Endothelial cell of umbilical vein (primary cell): Measurements from ENCODE around the gene TACR1. TPM values are rescaled to one million over a fixed set of nuclear protein-coding genes. Genes with fewer than 3 reads are reported as not detected.

Experiments
- BruUV-seq: library from RNA; stranded (reverse); fragments of 400-500 nt; replicated peaks from 2 replicates; lab custom pipeline; 2021; lab: Mats Ljungman, UMichigan
- CTCF ChIA-PET: fragments of 300-600, 350-600 bp; sonication (Branson Sonifier 250); formaldehyde crosslinking; loops from one replicate; lab custom pipeline; 2021; ENCODE audit warnings: antibody characterized with exemption, inconsistent platforms; lab: Charles Lee
- POLR2A ChIA-PET: fragments of 300-600, 350-600 bp; sonication (Branson Sonifier 250); formaldehyde crosslinking; loops from one replicate; lab custom pipeline; 2021; ENCODE audit warnings: antibody characterized with exemption, inconsistent platforms; lab: Charles Lee
- DNase-seq: peaks from one replicate; pipeline ENCODE4 v3.0.0-alpha.2; 2011; ENCODE audit warnings: low read depth, low spot score
- FAIRE-seq: peaks from 2 replicates; lab custom pipeline; 2011; peaks lifted over from hg19 to GRCh38; lab: Jason Lieb, UNC
- H2AFZ ChIP-seq: 2 replicates; pipeline ENCODE4 v1.6.0; 2012; ENCODE audit warnings: low read depth, low read length, control low read depth, inconsistent platforms
- H3K27ac ChIP-seq: 2 replicates; pipeline ENCODE4 v1.5.1; 2011; ENCODE audit warnings: low read depth, mild to moderate bottlenecking, control low read depth, low read length, moderate library complexity; ENCODE audit not compliant: insufficient read depth
- H3K27me3 ChIP-seq, 2 experiments: 2 replicates each; pipeline versions ENCODE4 v1.6.0 to v1.6.1; 2011; ENCODE audit warnings: low read length in 2 of 2, mixed read lengths in 1 of 2; ENCODE audit not compliant: control insufficient read depth in 2 of 2, insufficient read depth in 2 of 2
- H3K36me3 ChIP-seq, 2 experiments: 2 replicates in 1 of 2; 3 replicates in 1 of 2; pipeline ENCODE4 v1.5.1; 2011; ENCODE audit warnings: low read length in 2 of 2, mild to moderate bottlenecking in 1 of 2, moderate library complexity in 1 of 2; ENCODE audit not compliant: control insufficient read depth in 2 of 2, insufficient read depth in 2 of 2; ENCODE audit errors: extremely low read depth in 1 of 2
- H3K4me1 ChIP-seq: 3 replicates; pipeline ENCODE4 v1.5.1; 2011; ENCODE audit warnings: mild to moderate bottlenecking, low read length; ENCODE audit not compliant: control insufficient read depth, insufficient read depth; ENCODE audit errors: extremely low read depth
- H3K4me2 ChIP-seq: 2 replicates; pipeline ENCODE4 v1.6.1; 2011; ENCODE audit warnings: low read length, control low read depth, mixed read lengths; ENCODE audit not compliant: insufficient read depth
- H3K4me3 ChIP-seq, 3 experiments: fragments of 200-600 bp in 1 of 3; sonication (generic), shearing (Covaris generic) in 1 of 3; replicated peaks in 1 of 3; 2 replicates each; pipeline ENCODE4 v1.5.1; 2011 to 2016; ENCODE audit warnings: control low read depth in 3 of 3, low read length in 3 of 3, mild to moderate bottlenecking in 2 of 3, inconsistent platforms in 1 of 3, low read depth in 1 of 3, moderate library complexity in 1 of 3; ENCODE audit not compliant: insufficient read depth in 1 of 3
- H3K79me2 ChIP-seq: 2 replicates; pipeline ENCODE4 v1.6.0; 2012; ENCODE audit warnings: low read length, inconsistent platforms; ENCODE audit not compliant: control insufficient read depth, insufficient read depth
- H3K9ac ChIP-seq: replicated peaks from 2 replicates; pipeline ENCODE3; 2011; ENCODE audit warnings: low read length, control low read depth; ENCODE audit not compliant: insufficient read depth; ENCODE audit errors: extremely low read depth
- H3K9me1 ChIP-seq: replicated peaks from 3 replicates; pipeline ENCODE4 v1.6.0; 2011; ENCODE audit warnings: mild to moderate bottlenecking, low read length; ENCODE audit not compliant: control insufficient read depth, insufficient read depth; ENCODE audit errors: extremely low read depth
- H3K9me3 ChIP-seq: replicated peaks from 2 replicates; pipeline ENCODE4 v1.5.1; 2012; ENCODE audit warnings: low read length, inconsistent platforms; ENCODE audit not compliant: control insufficient read depth, insufficient read depth
- H4K20me1 ChIP-seq: replicated peaks from 2 replicates; pipeline ENCODE3; 2011; ENCODE audit warnings: mild to moderate bottlenecking, low read length; ENCODE audit not compliant: control insufficient read depth, insufficient read depth; ENCODE audit errors: extremely low read depth
- CTCF ChIP-seq, 2 donors: IDR thresholded peaks; 1 replicate in 1 of 2; 2 replicates in 1 of 2; pipeline ENCODE4 v1.5.1; 2011; ENCODE audit warnings: low read length in 2 of 2, mild to moderate bottlenecking in 2 of 2, moderate library complexity in 2 of 2, control low read depth in 1 of 2, inconsistent platforms in 1 of 2, low read depth in 1 of 2; ENCODE audit not compliant: insufficient read depth in 1 of 2; ENCODE audit errors: extremely low read depth in 1 of 2
- EZH2 ChIP-seq: IDR thresholded peaks from 2 replicates; pipeline ENCODE4 v1.6.1; 2012; ENCODE audit warnings: borderline replicate concordance, low read depth, mild to moderate bottlenecking, moderate library complexity, low read length, inconsistent platforms; ENCODE audit not compliant: severe bottlenecking
- FOS ChIP-seq: IDR thresholded peaks from 2 replicates; pipeline ENCODE4 v1.6.1; 2011; ENCODE audit warnings: mild to moderate bottlenecking, low read length, moderate library complexity, borderline replicate concordance; ENCODE audit not compliant: insufficient read depth
- GATA2 ChIP-seq: IDR thresholded peaks from 2 replicates; pipeline ENCODE4 v1.7.0; 2011; ENCODE audit warnings: low read depth, mild to moderate bottlenecking, moderate library complexity, mixed read lengths, low read length; ENCODE audit not compliant: insufficient read length, insufficient read depth
- JUN ChIP-seq: IDR thresholded peaks from 2 replicates; pipeline ENCODE4 v1.6.1; 2011; ENCODE audit warnings: borderline replicate concordance, low read depth; ENCODE audit not compliant: insufficient read length, insufficient read depth
- MYC ChIP-seq: IDR thresholded peaks from one replicate; pipeline ENCODE4 v1.6.1; 2011; ENCODE audit warnings: mild to moderate bottlenecking, low read depth, low read length
- POLR2A ChIP-seq: IDR thresholded peaks from 2 replicates; pipeline ENCODE4 v1.6.1; 2012; ENCODE audit warnings: low read depth, mild to moderate bottlenecking, control low read depth, low read length
- POLR2AphosphoS5 ChIP-seq: IDR thresholded peaks from 2 replicates; pipeline ENCODE4 v1.6.1; 2012; ENCODE audit warnings: low read depth, mild to moderate bottlenecking, control low read depth, low read length, moderate library complexity; ENCODE audit not compliant: insufficient read depth
- dilution Hi-C: fragments of 300-500 bp; cut with MboI; formaldehyde crosslinking; loops from one replicate; pipeline ENCODE4 v1.15.0; 2019; ENCODE audit warnings: low sequenced_read_pairs; ENCODE audit not compliant: extremely low pct_ligation_motif_present
- intact Hi-C: fragments of 100-400 bp; cut with micrococcal nuclease; formaldehyde crosslinking; loops from one replicate; pipeline ENCODE4 v1.10.0; 2022
- polyA plus RNA-seq, 4 experiments: library from polyadenylated mRNA; depleted of rRNA in 3 of 4; stranded (reverse) in 3 of 4; unstranded in 1 of 4; fragments of >200 nt; gene quantifications; 2 replicates each; pipeline versions ENCODE4 v1.2.1 to v1.2.3, GENCODE V29; 2011 to 2012; ENCODE audit warnings: missing spikeins in 1 of 4
- total RNA-seq: library from RNA; stranded (reverse); gene quantifications from 2 replicates; pipeline ENCODE4 v1.2.3, GENCODE V29; 2021
- TF ChIP-seq, protein P1 (sequence below): IDR thresholded peaks from 2 replicates; pipeline ENCODE4 v1.6.1; 2011; ENCODE audit not compliant: insufficient read depth, insufficient read length

Gene TACR1
- total and polyA plus RNA-seq, 2 donors (not counting 3 experiments of a cell fraction or from before 2014, with no cell fraction given) = not detected

DNA sequence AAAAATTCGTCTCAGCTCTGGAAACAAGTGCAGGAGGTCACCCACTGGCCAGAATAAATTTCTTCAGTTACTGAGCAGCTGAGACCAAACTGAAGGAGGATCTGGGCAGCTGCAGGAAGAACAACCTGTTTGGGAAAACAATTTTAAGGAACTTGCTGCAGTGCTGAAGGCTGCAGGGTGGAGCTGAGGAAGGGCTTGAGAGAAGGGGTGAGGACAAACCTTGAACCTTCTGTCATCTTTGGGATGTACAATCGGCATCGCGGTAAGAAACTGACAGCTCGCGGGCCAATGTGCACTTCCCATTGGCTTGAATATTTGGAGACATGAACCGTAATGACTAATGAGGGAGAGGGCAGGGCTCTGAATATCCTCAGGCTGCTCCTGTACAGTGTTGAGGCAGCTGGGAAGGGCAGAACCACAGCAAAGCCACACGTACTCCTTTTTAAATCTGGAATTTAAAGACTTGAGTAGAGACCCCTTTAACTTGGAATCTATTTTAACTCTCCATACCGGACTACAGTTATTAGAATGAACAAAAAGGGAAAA is 90.3 kb downstream of the TACR1 start:
- Histone ChIP-seq H2AFZ (no peak overlapping the region), H3K4me1 (no peaks in the 10 kb centered on the region), H3K27ac (no peak overlapping the region), H3K36me3 (no peaks in the 10 kb centered on the region), H3K4me3 (no peak overlapping the region), H3K9ac (no peak overlapping the region), H3K4me2 (no peak overlapping the region), H3K9me3 (no peaks in the 10 kb centered on the region), H3K27me3 (no peaks in the 10 kb centered on the region), H3K79me2 (no peaks in the 10 kb centered on the region), H3K9me1 (no peaks in the 10 kb centered on the region), H4K20me1 (no peaks in the 10 kb centered on the region)
- ChIA-PET CTCF (interaction anchor here (0.8 to 1.5 kb wide), 2 partner anchors 8 to 43 kb away, joined by 3 read pairs; no protein-coding TSS in a partner anchor), POLR2A (no interaction called here)
- BruUV-seq = no TSS peak
- FAIRE-seq (no peak), DNase-seq (no peak)
- TF ChIP-seq POLR2A = no peak
- TF ChIP-seq FOS = no peak
- TF ChIP-seq CTCF (IDR thresholded peaks at IDR 0.05; ENCODE audit: extremely low read depth in 1 of 2, insufficient read depth in 1 of 2, low read depth in 1 of 2, low read length in 2 of 2) = no peak
- no peak for TF ChIP-seq EZH2
- TF ChIP-seq, protein P1, sequence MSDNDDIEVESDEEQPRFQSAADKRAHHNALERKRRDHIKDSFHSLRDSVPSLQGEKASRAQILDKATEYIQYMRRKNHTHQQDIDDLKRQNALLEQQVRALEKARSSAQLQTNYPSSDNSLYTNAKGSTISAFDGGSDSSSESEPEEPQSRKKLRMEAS = no peak
- TF ChIP-seq MYC = no peak
- TF ChIP-seq POLR2AphosphoS5 = no peak
- no peak for TF ChIP-seq GATA2
- TF ChIP-seq JUN = no peak
- dilution Hi-C loops (no loop called here), intact Hi-C loops (no loop called here)
